Activated CD4-positive, alpha-beta T cell treated with anti-CD3 and anti-CD28 coated beads for 48 hours (primary cell): ENCODE measurements around the gene PMM2.
"Not testable (repeated sequence)": the region's sequence is repeated elsewhere in the genome, so short reads cannot be mapped to it uniquely, and the experiment has no call there.

Experiments used
- DNase-seq: peaks from one replicate; pipeline ENCODE4 v3.0.0-alpha.2; 2020

Gene PMM2

GRCh38 chr16:8785408-8785807, 12.2 kb upstream of the PMM2 start:
- DNase-seq, result no peak

- not testable (repeated sequence) for DNase-seq
Observed at GRCh38 chr16:8786316-8786715, 11.3 kb upstream of the PMM2 start.

GRCh38 chr16:8788578-8789172, 9.0 kb upstream of the PMM2 start:
- DNase-seq, result no peak

GRCh38 chr16:8795091-8795490, 2.5 kb upstream of the PMM2 start:
- DNase-seq, result no peak

- DNase-seq, result no peak
Observed at GRCh38 chr16:8795818-8796217, 1.8 kb upstream of the PMM2 start.

- DNase-seq, result no peak
Observed at GRCh38 chr16:8796469-8797363, 923 bp upstream of the PMM2 start.

GRCh38 chr16:8798174-8798527, 512 bp downstream of the PMM2 start:
- DNase-seq, result peak; percentile 37

- DNase-seq, result no peak
Observed at GRCh38 chr16:8798535-8799157, 1.0 kb downstream of the PMM2 start.

GRCh38 chr16:8801701-8802100, 4.1 kb downstream of the PMM2 start:
- DNase-seq, result no peak

- DNase-seq, result not testable (repeated sequence)
Observed at GRCh38 chr16:8803733-8804132, 6.1 kb downstream of the PMM2 start.

GRCh38 chr16:8804313-8804712, 6.7 kb downstream of the PMM2 start:
- no peak for DNase-seq

- no peak for DNase-seq
Observed at GRCh38 chr16:8806272-8806983, 8.8 kb downstream of the PMM2 start.

- DNase-seq, result no peak
Observed at GRCh38 chr16:8807189-8807588, 9.6 kb downstream of the PMM2 start.

GRCh38 chr16:8808009-8808408, 10.4 kb downstream of the PMM2 start:
- DNase-seq, result no peak

- no peak for DNase-seq
Observed at GRCh38 chr16:8808613-8809353, 11.1 kb downstream of the PMM2 start.

- DNase-seq, result no peak
Observed at GRCh38 chr16:8812162-8812843, 14.7 kb downstream of the PMM2 start.

- DNase-seq, result peak; percentile 13
Observed at GRCh38 chr16:8814095-8814806, 16.6 kb downstream of the PMM2 start.

GRCh38 chr16:8816967-8817655, 19.5 kb downstream of the PMM2 start:
- no peak for DNase-seq

GRCh38 chr16:8818504-8819270, 21.0 kb downstream of the PMM2 start:
- DNase-seq, result no peak
